Myocyte (in vitro differentiated cells): ENCODE data around the gene ARMH2. TPM values are rescaled to one million over a fixed set of nuclear protein-coding genes. Genes with fewer than 3 reads are reported as not detected.

Experiments
- DNase-seq: peaks from one replicate; pipeline ENCODE4 v3.0.0-alpha.2; 2012; ENCODE audit warnings: low read depth
- polyA plus RNA-seq: library from polyadenylated mRNA; unstranded; fragments of >200 nt; gene quantifications from one replicate; pipeline ENCODE4 v1.2.1, GENCODE V29; 2012; ENCODE audit warnings: missing spikeins
- total RNA-seq: library from RNA; depleted of rRNA; stranded (reverse); fragments of >200 nt; gene quantifications from 2 replicates; pipeline ENCODE4 v1.2.3, GENCODE V29; 2014

ARMH2 gene
- total RNA-seq = not detected in 2 replicates
- polyA plus RNA-seq = not detected

GRCh38 chr6:24798740-24799540, at the start of gene ARMH2:
ARMH2 (minus strand) TSS chr6:24798917; CDS start chr6:24798857, 60 bp downstream.
- DNase-seq = no peak

- no peak for DNase-seq
Measured at GRCh38 chr6:24848461-24848860, 49.7 kb upstream of the ARMH2 start.

GRCh38 chr6:24847402-24847801, 48.7 kb upstream of the ARMH2 start:
- no peak for DNase-seq

- no peak for DNase-seq
Measured at GRCh38 chr6:24845578-24845977, 46.9 kb upstream of the ARMH2 start.

- DNase-seq = no peak
Measured at GRCh38 chr6:24844903-24845302, 46.2 kb upstream of the ARMH2 start.

- DNase-seq = no peak
Measured at GRCh38 chr6:24844061-24844460, 45.3 kb upstream of the ARMH2 start.

GRCh38 chr6:24840187-24840586, 41.5 kb upstream of the ARMH2 start:
- no peak for DNase-seq

- no peak for DNase-seq
Measured at GRCh38 chr6:24838994-24839393, 40.3 kb upstream of the ARMH2 start.

GRCh38 chr6:24838081-24838480, 39.4 kb upstream of the ARMH2 start:
- DNase-seq = no peak

- no peak for DNase-seq
Measured at GRCh38 chr6:24836109-24836508, 37.4 kb upstream of the ARMH2 start.

GRCh38 chr6:24833711-24834386, 35.1 kb upstream of the ARMH2 start:
- DNase-seq = no peak

- DNase-seq = no peak
Measured at GRCh38 chr6:24832794-24833193, 34.1 kb upstream of the ARMH2 start.

- no peak for DNase-seq
Measured at GRCh38 chr6:24831771-24832716, 33.3 kb upstream of the ARMH2 start.

- DNase-seq = no peak
Measured at GRCh38 chr6:24829657-24830056, 30.9 kb upstream of the ARMH2 start.

- DNase-seq = no peak
Measured at GRCh38 chr6:24827970-24828369, 29.3 kb upstream of the ARMH2 start.

- DNase-seq = no peak
Measured at GRCh38 chr6:24827162-24827561, 28.4 kb upstream of the ARMH2 start.

GRCh38 chr6:24825130-24825630, 26.5 kb upstream of the ARMH2 start:
- DNase-seq = no peak

GRCh38 chr6:24824142-24824938, 25.6 kb upstream of the ARMH2 start:
- DNase-seq = no peak

- DNase-seq = no peak
Measured at GRCh38 chr6:24823185-24823584, 24.5 kb upstream of the ARMH2 start.

- DNase-seq = no peak
Measured at GRCh38 chr6:24822696-24823095, 24.0 kb upstream of the ARMH2 start.
